ENCODE data around the gene MICALL1. TPM values are rescaled to one million over a fixed set of nuclear protein-coding genes. Genes with fewer than 3 reads are reported as not detected.

The MICALL1 gene
- total and polyA plus RNA-seq, 2 experiments from 2014 or later: 8.0 to 41.4 TPM

DNA sequence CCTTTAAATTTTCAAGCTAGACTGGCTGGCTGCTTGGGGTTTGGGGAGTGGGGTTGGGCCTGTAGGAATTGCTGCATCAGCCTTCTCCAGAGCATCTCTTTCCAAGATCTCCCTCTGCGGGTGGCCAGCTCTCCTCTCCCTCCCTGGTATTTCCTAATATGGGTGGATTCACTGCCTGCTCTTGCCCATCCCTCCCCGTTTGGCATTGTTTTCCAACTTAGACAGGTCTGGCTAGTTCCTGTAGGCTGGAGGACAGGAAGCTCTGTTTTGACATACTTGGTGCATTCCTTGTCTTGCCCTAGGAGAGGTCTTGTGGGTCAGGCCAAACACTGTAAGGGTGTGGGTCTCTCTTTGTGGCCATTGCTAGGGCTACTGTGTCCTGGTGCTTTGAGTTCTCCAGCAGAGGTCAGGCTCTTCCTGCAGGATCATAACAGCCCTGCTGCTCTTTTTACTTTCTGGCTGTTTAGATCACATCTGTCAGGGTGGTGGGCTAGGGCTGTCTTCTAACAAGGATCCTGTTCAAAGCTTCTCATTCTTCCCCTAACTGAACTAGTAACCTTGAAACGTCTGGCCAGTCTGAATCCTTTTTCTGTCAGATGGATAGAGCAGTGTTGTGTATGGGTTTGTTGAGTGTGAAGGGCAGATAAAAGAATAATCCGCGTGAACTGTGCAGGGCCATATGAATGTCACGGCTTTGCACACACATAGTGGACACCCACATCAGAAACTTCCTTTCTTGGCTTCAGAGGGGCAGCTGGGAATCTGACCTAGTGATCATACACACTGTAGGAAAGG lies 18.3 kb upstream of the MICALL1 start:
- Histone ChIP-seq H3K36me3 (ENCODE audit: low read depth) (peaks cover 25% of the 10 kb centered on the region), H3K4me2 (ENCODE audit: unreplicated experiment) (no peak overlapping the region), H3F3A (ENCODE audit: insufficient read depth) (peaks cover 21% of the 10 kb centered on the region), H2AFZ (no peak overlapping the region), H3K4me3 (no peak overlapping the region), H3K79me2 (ENCODE audit: insufficient read depth) (peaks cover 28% of the 10 kb centered on the region), H3K4me1 (ENCODE audit: insufficient read depth) (peaks cover 24% of the 10 kb centered on the region), H3K9me3 (ENCODE audit: low read depth) (no peaks in the 10 kb centered on the region), H3K9me2 (ENCODE audit: insufficient read depth) (no peaks in the 10 kb centered on the region), H3K9ac (peak overlapping the region; percentile 35; the same call in 1 of the 2 replicates), H3K27me3 (replicated peaks; ENCODE audit: insufficient read depth) (no peaks in the 10 kb centered on the region), H3K27ac (peak overlapping the region; percentile 54), H4K20me1 (ENCODE audit: insufficient read depth) (no peaks in the 10 kb centered on the region)
- DNase-seq: peak; percentile 78
- TF ChIP-seq EZH2phosphoT487 (IDR thresholded peaks at IDR 0.05; ENCODE audit: insufficient read depth, low read depth) (no peak), EZH2 (IDR thresholded peaks at IDR 0.05; ENCODE audit: insufficient read depth, poor library complexity, severe bottlenecking) (no peak)
- in situ Hi-C loops (cut with MboI): no loop called here
- WGBS, 2 experiments (ENCODE audit: low coverage in 1 of 2, low lambda C conversion rate in 2 of 2, missing lambda C conversion rate in 2 of 2): 50 to 55% methylated on average over 6 of the region's 6 CpGs

DNA sequence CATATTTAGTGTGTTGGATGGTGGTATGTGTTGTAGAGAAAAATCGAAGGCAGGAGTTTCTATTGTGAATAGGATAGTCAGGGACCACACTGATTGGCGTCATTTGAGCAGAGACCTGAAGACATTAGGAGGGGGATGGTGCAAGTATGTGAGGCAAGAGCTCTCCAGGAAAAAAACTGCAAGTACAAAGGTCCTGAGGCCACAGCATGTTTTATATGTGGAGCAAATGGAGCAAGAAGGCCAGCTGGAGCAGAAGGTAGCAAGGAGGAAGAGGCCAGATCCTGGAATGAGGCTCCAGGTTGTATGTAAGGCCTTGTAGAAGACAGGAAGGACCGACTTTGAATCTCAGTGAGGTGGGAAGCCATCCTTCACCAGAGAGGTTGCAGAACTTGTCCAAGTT lies 14.2 kb upstream of the MICALL1 start:
- WGBS, 2 experiments (ENCODE audit: low coverage in 1 of 2, low lambda C conversion rate in 2 of 2, missing lambda C conversion rate in 2 of 2): 96 to 97% methylated on average over 3 of the region's 3 CpGs
- no peak for DNase-seq
- H2AFZ ChIP-seq: no peak overlapping the region
- H3K9me3 ChIP-seq (ENCODE audit: low read depth): no peaks in the 10 kb centered on the region
- no peaks in the 10 kb centered on the region for H3K27me3 ChIP-seq (replicated peaks; ENCODE audit: insufficient read depth)
- peaks cover 19% of the 10 kb centered on the region for H3K36me3 ChIP-seq (ENCODE audit: low read depth)
- no peaks in the 10 kb centered on the region for H3K79me2 ChIP-seq (ENCODE audit: insufficient read depth)
- no peaks in the 10 kb centered on the region for H3K9me2 ChIP-seq (ENCODE audit: insufficient read depth)
- peaks cover 5% of the 10 kb centered on the region for H3F3A ChIP-seq (ENCODE audit: insufficient read depth)
- no peak for TF ChIP-seq EZH2 (IDR thresholded peaks at IDR 0.05; ENCODE audit: insufficient read depth, poor library complexity, severe bottlenecking)
- TF ChIP-seq EZH2phosphoT487 (IDR thresholded peaks at IDR 0.05; ENCODE audit: insufficient read depth, low read depth): no peak
- H3K4me3 ChIP-seq: no peak overlapping the region
- H3K4me1 ChIP-seq (ENCODE audit: insufficient read depth): peaks cover 8% of the 10 kb centered on the region; the same call in 1 of the 2 replicates
- H3K27ac ChIP-seq: no peak overlapping the region
- in situ Hi-C loops (cut with MboI): no loop called here
- no peak overlapping the region for H3K9ac ChIP-seq
- H4K20me1 ChIP-seq (ENCODE audit: insufficient read depth): no peaks in the 10 kb centered on the region
- H3K4me2 ChIP-seq (ENCODE audit: unreplicated experiment): no peak overlapping the region

DNA sequence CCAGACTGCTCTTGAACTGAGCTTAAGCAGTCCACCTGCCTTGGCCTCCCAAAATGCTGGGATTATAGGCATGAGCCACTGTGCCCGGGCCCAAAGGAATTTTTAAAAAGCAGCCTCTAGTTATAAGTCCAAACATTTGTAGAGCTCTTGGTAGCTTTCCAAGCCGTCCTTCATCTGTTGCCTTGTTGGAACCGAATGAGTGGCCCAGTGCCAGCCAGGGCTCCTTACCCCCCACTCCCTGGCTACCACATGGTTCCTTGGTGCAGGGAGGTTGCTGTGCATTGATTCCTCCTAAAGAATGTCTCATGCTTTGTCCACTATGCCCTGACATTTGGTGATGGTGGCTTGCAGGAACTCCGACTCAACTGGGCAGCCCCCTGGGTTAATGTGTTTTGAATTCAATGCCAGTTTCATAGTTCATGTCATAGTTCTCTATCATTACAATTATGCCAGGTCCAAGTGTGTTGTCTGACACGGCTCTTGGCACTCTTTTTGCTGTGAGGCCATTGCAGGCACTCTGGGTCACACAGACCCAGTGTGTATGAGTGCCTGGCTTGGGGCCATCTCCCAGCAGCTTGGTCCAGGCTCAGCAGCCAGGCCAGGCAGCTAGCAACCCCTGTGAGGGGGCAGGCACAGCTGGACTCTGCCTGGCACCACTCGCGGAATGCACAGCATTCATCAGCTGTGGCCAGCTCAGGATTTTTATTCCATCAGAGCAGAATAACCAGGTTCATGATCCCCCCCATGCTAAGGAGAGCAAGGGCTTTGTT lies 13.3 kb upstream of the MICALL1 start:
- no peaks in the 10 kb centered on the region for H3K9me2 ChIP-seq (ENCODE audit: insufficient read depth)
- H3F3A ChIP-seq (ENCODE audit: insufficient read depth): peaks cover 6% of the 10 kb centered on the region
- no peak overlapping the region for H3K4me2 ChIP-seq (ENCODE audit: unreplicated experiment)
- H3K27ac ChIP-seq: no peak overlapping the region
- no peaks in the 10 kb centered on the region for H3K79me2 ChIP-seq (ENCODE audit: insufficient read depth)
- no peaks in the 10 kb centered on the region for H3K27me3 ChIP-seq (replicated peaks; ENCODE audit: insufficient read depth)
- peaks cover 17% of the 10 kb centered on the region for H3K36me3 ChIP-seq (ENCODE audit: low read depth)
- in situ Hi-C loops (cut with MboI): no loop called here
- H4K20me1 ChIP-seq (ENCODE audit: insufficient read depth): no peaks in the 10 kb centered on the region
- H3K4me3 ChIP-seq: no peak overlapping the region
- no peak overlapping the region for H3K9ac ChIP-seq
- H3K4me1 ChIP-seq (ENCODE audit: insufficient read depth): peaks cover under 1% of the 10 kb centered on the region; the same call in 1 of the 2 replicates
- TF ChIP-seq EZH2 (IDR thresholded peaks at IDR 0.05; ENCODE audit: insufficient read depth, poor library complexity, severe bottlenecking) (no peak), EZH2phosphoT487 (IDR thresholded peaks at IDR 0.05; ENCODE audit: insufficient read depth, low read depth) (no peak)
- DNase-seq: no peak
- no peaks in the 10 kb centered on the region for H3K9me3 ChIP-seq (ENCODE audit: low read depth)
- 22 to 30% methylated on average over 7 of the region's 7 CpGs for WGBS, 2 experiments (ENCODE audit: low coverage in 1 of 2, low lambda C conversion rate in 2 of 2, missing lambda C conversion rate in 2 of 2)
- H2AFZ ChIP-seq: no peak overlapping the region

DNA sequence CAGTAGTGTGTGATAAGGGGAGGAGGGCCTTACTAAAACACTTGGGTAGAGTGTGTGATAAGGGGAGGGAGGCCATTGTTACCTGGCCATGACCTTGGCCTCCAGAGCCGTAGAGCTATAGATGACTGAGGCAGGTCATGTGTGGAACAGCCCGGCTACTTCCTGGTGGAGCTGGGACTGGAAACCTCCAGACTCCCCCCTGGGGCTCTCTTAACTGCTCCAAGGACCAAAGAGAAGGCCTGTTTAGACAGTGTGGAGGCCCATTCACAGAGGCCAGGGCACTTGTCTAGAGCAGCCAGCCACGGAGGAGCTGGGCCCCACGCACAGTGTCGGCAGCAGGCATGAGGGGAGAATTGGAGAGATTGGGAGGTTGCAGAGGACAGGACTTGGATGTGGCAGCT lies 12.5 kb upstream of the MICALL1 start:
- Histone ChIP-seq H3K4me1 (ENCODE audit: insufficient read depth) (no peaks in the 10 kb centered on the region), H3K27ac (no peak overlapping the region), H3K27me3 (replicated peaks; ENCODE audit: insufficient read depth) (no peaks in the 10 kb centered on the region), H2AFZ (no peak overlapping the region), H3K9me2 (ENCODE audit: insufficient read depth) (no peaks in the 10 kb centered on the region), H3K4me3 (no peak overlapping the region), H3K9ac (no peak overlapping the region), H3K9me3 (ENCODE audit: low read depth) (no peaks in the 10 kb centered on the region), H4K20me1 (ENCODE audit: insufficient read depth) (no peaks in the 10 kb centered on the region), H3F3A (ENCODE audit: insufficient read depth) (peaks cover 6% of the 10 kb centered on the region; the same call in 1 of the 2 replicates), H3K4me2 (ENCODE audit: unreplicated experiment) (no peak overlapping the region), H3K79me2 (ENCODE audit: insufficient read depth) (no peaks in the 10 kb centered on the region), H3K36me3 (ENCODE audit: low read depth) (peaks cover 10% of the 10 kb centered on the region)
- WGBS, 2 experiments (ENCODE audit: low coverage in 1 of 2, low lambda C conversion rate in 2 of 2, missing lambda C conversion rate in 2 of 2): 98 to 100% methylated on average over 5 of the region's 5 CpGs
- in situ Hi-C loops (cut with MboI): no loop called here
- DNase-seq: no peak
- TF ChIP-seq EZH2phosphoT487 (IDR thresholded peaks at IDR 0.05; ENCODE audit: insufficient read depth, low read depth) (no peak), EZH2 (IDR thresholded peaks at IDR 0.05; ENCODE audit: insufficient read depth, poor library complexity, severe bottlenecking) (no peak)

Measured in GM23248 (cell line).